Measurements from ENCODE around the gene MME.

Gene MME

DNA sequence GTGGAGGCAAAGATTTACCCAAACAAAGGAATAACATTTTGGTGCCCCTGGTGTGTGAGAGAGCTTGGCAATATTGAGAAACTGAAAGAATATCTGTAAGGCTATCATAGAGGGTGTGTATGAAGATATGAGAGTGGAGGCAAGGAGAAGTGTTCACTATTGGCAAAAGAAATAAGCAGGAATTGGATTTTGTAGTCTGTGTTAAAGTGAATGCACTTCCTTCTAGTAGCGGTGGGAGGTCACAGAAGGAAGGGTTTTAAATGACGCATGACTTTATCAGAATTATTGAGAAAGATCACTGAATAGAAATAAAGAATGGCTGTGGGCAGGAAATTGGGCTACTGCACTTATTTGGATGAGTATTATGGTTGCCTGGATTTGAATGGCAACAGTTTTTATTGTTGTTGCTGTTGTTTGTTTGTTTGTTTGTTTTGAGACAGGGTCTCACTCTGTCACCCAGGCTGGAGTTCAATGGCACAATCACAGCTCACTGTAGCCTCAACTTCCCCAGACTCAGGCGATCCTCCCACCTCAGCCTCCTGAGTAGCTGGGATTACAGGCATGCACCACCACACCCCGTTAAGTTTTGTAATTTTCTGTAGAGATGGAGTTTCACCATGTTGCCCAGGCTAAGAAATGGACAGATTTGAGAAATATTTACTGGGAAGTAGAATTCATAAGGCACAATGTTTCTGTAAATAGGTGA lies 16.3 kb downstream of the MME start:
- no peak overlapping the region for H3K4me3 ChIP-seq (ENCODE audit: low read depth, low read length)
- TF ChIP-seq, protein P1, sequence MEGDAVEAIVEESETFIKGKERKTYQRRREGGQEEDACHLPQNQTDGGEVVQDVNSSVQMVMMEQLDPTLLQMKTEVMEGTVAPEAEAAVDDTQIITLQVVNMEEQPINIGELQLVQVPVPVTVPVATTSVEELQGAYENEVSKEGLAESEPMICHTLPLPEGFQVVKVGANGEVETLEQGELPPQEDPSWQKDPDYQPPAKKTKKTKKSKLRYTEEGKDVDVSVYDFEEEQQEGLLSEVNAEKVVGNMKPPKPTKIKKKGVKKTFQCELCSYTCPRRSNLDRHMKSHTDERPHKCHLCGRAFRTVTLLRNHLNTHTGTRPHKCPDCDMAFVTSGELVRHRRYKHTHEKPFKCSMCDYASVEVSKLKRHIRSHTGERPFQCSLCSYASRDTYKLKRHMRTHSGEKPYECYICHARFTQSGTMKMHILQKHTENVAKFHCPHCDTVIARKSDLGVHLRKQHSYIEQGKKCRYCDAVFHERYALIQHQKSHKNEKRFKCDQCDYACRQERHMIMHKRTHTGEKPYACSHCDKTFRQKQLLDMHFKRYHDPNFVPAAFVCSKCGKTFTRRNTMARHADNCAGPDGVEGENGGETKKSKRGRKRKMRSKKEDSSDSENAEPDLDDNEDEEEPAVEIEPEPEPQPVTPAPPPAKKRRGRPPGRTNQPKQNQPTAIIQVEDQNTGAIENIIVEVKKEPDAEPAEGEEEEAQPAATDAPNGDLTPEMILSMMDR (IDR thresholded peaks at IDR 0.05; ENCODE audit: low read depth, low read length, missing control alignments), result no peak

DNA sequence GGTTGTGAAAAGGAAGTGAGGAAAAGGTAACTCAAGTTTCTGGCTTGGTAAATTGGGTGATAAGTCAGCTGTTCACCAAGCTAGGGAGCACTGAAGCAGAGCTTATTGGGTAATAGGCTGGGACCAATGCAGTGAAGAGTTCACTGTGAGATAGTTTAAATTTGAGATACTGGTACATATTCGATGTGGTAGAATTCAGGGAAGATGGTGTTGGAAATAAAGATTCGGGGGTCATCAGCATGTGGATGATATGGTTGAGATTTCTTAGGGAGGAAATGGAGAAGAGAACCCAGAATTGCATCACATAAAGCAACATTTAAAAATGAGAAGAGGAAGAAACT lies 16.9 kb downstream of the MME start:
- TF ChIP-seq, protein P1 (IDR thresholded peaks at IDR 0.05; ENCODE audit: low read depth, low read length, missing control alignments), result no peak
- no peak for DNase-seq (ENCODE audit: low read depth)
- no peak overlapping the region for H3K4me3 ChIP-seq (ENCODE audit: low read depth, low read length)

More for the DNA sequence above, 16.3 kb downstream of the MME start:
- no peak for DNase-seq (ENCODE audit: low read depth)

DNA sequence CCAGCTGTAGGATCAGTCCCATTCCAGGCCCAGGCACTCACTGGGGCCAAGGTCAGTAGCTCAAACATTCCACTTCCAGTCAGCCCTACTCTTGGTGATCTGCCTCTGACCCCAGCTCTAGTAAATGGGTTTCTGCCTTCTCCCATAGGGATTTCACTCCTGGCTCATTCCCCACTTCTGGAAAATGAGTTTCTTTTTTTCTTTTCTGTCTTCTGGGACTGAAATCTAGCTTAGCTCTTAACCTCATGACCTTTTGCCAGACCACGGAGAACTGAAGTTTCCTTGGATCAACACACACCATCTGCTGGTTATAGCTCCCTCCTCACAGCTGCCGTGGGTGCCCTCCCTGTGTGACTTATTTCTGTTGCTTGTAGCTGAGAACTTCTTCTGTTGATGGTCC lies 21.3 kb downstream of the MME start:
- no peak overlapping the region for H3K4me3 ChIP-seq (ENCODE audit: low read depth, low read length)
- TF ChIP-seq, protein P1 (IDR thresholded peaks at IDR 0.05; ENCODE audit: low read depth, low read length, missing control alignments), result no peak
- DNase-seq (ENCODE audit: low read depth), result no peak

DNA sequence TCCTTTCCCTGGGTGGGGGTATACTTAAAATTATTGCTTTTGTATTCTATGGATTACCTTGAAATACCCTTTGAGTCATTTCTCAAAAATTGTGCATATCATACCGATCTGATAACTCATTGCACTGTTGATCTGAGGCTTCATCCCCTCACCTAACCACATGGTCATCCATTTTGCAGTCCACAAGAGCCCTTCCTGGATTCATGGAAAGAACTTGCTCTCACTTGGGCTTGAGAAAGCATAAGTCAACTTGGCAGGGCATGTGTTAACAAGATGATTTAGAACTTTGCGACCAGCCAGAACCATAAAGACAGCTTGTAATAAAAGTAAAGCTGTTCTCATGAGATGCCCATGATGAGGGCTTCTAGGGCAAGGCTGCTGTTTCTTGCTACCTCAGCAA lies 22.2 kb downstream of the MME start:
- no peak overlapping the region for H3K4me3 ChIP-seq (ENCODE audit: low read depth, low read length)
- TF ChIP-seq, protein P1 (IDR thresholded peaks at IDR 0.05; ENCODE audit: low read depth, low read length, missing control alignments), result no peak
- no peak for DNase-seq (ENCODE audit: low read depth)

DNA sequence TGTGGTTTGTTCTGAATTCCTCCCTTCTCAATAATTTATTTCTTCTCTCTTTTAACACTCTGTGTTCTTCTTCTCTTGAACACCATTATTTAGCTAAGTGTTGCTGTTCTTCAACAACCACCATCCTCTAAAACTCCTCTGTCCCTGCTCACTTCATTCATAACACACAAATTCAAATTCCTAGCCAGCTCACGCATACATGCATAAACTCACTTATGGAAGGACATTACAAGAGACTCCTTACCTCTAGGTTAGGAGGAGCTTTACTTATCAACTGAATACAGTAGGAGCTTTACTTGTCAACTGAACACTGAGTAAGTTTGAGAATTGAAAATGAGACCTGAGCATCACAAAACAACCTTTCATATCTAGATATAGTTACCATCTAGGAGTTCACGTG lies 23.6 kb downstream of the MME start:
- H3K4me3 ChIP-seq (ENCODE audit: low read depth, low read length), result no peak overlapping the region
- TF ChIP-seq, protein P1 (IDR thresholded peaks at IDR 0.05; ENCODE audit: low read depth, low read length, missing control alignments), result no peak
- no peak for DNase-seq (ENCODE audit: low read depth)

DNA sequence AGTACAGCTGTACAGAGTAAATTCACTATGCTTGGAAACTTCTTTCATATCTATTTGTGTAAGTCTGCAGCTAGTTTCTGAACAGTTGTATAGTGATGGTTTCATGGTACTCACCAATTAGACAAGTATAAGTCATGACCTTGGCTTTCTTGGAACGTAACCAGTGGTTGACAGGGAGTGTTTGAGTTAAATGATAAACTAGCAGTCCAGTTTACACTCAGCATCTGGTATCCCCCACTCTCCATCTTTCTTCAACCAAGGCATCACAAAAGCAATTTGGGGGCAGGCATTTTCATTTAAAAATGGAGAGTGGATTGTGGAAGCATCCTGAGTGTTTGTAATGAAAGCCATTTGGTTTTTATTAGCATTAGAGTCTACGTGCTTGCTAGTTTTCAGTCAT lies 26.0 kb downstream of the MME start:
- no peak overlapping the region for H3K4me3 ChIP-seq (ENCODE audit: low read depth, low read length)
- no peak for DNase-seq (ENCODE audit: low read depth)
- TF ChIP-seq, protein P1 (IDR thresholded peaks at IDR 0.05; ENCODE audit: low read depth, low read length, missing control alignments), result no peak

DNA sequence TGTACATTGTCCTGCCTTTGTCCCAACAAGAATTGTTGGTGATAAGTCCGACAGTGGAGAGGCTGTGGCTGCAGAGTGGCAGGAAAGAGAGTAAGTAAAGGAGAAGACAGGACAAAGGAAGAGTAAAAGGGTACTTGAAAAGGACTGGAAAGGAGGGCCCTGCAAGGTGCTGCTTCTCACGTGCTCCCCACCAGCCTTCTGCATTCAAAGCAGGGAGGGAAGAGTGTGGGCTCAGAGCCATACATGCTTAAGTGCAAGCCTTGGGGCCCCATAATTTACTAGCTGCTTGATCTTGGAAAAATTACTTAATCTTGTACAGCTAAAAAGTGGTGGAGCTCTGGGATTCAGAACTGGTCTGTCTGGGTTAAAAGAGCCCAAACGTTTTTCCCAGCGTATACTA lies 29.9 kb downstream of the MME start:
- no peak for DNase-seq (ENCODE audit: low read depth)
- H3K4me3 ChIP-seq (ENCODE audit: low read depth, low read length), result no peak overlapping the region
- TF ChIP-seq, protein P1 (IDR thresholded peaks at IDR 0.05; ENCODE audit: low read depth, low read length, missing control alignments), result no peak

Measured in GM12864 (cell line).